Muscle layer of duodenum (tissue), 2 donors: ENCODE measurements around the gene EGLN2.

Experiments used
- H3K27ac ChIP-seq: one replicate; pipeline ENCODE4 v1.7.0; 2013; ENCODE audit warnings: mild to moderate bottlenecking, low read length
- H3K27me3 ChIP-seq: one replicate; pipeline ENCODE4 v1.7.0; 2013; ENCODE audit warnings: low read depth, mild to moderate bottlenecking, control low read depth, low read length
- H3K36me3 ChIP-seq, 2 donors: one replicate each; pipeline ENCODE4 v1.7.0; 2013; ENCODE audit warnings: low read length in 2 of 2, control low read depth in 1 of 2, mild to moderate bottlenecking in 1 of 2; ENCODE audit not compliant: insufficient read depth in 2 of 2, control insufficient read depth in 1 of 2
- H3K4me1 ChIP-seq, 2 donors: one replicate each; pipeline ENCODE4 v1.7.0; 2013; ENCODE audit warnings: low read length in 2 of 2, mild to moderate bottlenecking in 2 of 2, control low read depth in 1 of 2, moderate library complexity in 1 of 2; ENCODE audit not compliant: insufficient read depth in 2 of 2, control insufficient read depth in 1 of 2
- H3K4me3 ChIP-seq, 2 donors: one replicate each; pipeline ENCODE4 v1.7.0; 2013; ENCODE audit warnings: low read length in 2 of 2, low read depth in 1 of 2, mild to moderate bottlenecking in 1 of 2
- H3K9me3 ChIP-seq, 2 donors: one replicate each; pipeline ENCODE4 v1.7.0; 2013; ENCODE audit warnings: low read length in 2 of 2, control low read depth in 1 of 2, mild to moderate bottlenecking in 1 of 2; ENCODE audit not compliant: control insufficient read depth in 1 of 2
- donor health status: healthy.

The EGLN2 gene

DNA sequence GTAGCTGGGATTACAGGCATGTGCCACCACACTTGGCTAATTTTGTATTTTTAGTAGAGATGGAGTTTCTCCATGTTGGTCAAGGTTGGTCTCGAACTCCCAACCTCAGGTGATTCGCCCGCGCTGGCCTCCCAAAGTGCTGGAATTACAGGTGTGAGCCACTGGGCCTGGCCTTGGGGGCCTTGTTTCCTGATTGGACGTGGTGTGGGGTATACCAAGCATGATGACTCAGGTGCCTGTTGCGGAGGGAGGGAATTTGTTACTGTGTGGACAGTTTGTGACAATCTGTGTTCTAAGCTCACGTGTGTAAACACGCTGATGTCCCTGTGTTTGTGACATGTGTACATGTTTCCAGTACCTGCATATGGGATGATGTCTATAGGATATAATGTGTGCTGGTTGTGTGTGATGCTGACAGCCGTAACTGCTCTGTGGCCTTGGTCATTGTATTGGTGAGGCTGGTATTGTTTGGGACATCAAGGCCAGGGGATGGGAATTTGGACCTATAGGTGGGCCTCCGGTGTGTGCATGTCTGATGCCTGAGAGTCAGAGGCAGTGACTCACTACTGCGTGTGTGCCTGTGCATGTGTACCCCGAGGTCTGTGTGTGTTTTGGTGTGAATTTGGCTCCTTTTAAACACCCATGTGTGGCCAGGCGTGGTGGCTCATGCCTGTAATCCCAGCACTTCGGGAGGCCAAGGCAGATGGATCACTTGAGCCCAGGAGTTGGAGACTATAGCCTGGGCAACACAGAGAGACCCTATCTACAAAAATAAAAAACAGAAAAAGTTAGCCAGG, 1.6 kb upstream of the EGLN2 start:
- H3K4me3 ChIP-seq: peak overlapping the region in 1 of 2 donors; percentile 63
- H3K4me1 ChIP-seq: peaks cover 6 to 34% of the 10 kb centered on the region in 2 donors
- peaks cover 0 to 9% of the 10 kb centered on the region in 2 donors for H3K36me3 ChIP-seq
- H3K27me3 ChIP-seq: no peaks in the 10 kb centered on the region
- no peak overlapping the region for H3K27ac ChIP-seq
- no peaks in the 10 kb centered on the region for H3K9me3 ChIP-seq

DNA sequence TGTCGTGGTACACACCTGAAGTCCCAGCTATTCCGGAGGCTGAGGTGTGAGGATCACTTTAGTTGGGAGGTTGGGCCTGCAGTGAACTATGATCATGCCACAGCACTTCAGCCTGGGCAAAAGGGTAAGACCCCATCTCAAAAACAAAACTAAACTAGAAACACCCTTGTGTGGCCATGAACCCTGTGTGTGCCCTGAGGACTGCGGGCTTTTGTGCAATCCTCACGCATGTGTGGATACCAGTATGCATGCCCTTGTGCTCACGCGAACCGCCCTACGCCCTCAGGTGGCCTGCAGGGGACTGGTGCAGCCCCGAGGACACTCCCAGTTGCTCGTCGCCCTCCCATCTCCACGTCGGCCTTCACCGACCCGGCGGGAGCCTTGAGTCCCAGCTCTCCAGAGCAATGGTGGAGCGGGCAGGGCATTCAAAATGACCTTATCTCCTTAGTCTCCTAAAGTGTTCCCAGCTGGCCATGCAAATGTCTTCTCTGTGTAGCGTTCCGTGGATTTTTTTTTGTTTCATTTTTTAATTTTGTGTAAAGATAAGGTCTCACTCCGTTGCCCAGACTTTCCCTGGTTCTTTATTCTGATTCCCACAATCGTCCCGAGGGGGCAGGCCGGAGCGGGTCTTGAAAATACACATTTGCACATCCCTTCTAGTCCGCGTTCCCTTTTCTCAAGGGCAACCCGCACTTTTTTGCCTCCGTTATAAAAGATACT, 868 bp upstream of the EGLN2 start:
- Histone ChIP-seq H3K27ac (peak overlapping the region; percentile 91), H3K36me3 (peaks cover 0 to 8% of the 10 kb centered on the region in 2 donors), H3K27me3 (no peaks in the 10 kb centered on the region), H3K4me1 (peaks cover 13 to 41% of the 10 kb centered on the region in 2 donors), H3K9me3 (no peaks in the 10 kb centered on the region), H3K4me3 (peak overlapping the region; percentile 63 to 72)

DNA sequence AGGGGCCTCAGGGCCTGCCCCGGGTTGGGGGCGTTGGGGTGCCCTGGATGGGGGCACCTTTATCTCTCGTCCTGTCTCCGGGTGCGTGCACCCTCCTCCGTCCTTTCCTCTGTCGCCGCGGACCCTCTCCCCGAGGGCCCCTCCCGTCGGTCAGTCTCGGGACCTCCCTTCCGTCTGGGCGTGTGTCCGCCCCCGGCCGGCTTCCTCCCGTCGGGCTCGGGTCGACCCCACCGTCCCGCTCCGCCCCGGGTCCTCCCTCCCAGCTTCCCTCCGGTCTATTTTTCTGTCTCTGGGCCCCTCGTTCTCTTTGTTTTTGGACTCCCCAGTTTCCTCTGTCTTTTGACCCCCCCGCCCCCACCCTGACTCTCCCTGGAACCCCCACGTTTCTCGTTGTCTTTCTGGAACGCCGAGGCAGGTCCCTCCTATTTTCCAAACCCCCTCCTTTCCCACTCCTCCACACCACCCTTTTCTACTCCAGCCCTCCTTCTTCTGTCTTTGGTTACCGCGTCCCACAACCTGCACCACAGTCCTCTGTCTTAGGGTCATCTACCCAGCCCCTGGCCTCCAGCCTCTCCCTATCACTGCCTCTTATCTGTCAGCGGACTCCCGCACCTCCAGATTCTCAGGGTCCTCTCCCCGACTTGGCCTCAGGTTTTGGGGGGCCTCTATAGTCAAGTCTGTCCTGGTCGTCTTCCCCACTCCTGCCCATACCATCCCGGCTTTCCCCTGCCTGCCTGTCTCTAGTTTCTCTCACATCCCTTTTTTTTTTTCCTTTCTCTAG, 757 bp downstream of the EGLN2 start:
- Histone ChIP-seq H3K4me3 (peak overlapping the region; percentile 76), H3K27me3 (no peaks in the 10 kb centered on the region), H3K36me3 (peaks cover 0 to 8% of the 10 kb centered on the region in 2 donors), H3K4me1 (peaks cover 29 to 57% of the 10 kb centered on the region in 2 donors), H3K27ac (peak overlapping the region; percentile 45), H3K9me3 (no peaks in the 10 kb centered on the region)

DNA sequence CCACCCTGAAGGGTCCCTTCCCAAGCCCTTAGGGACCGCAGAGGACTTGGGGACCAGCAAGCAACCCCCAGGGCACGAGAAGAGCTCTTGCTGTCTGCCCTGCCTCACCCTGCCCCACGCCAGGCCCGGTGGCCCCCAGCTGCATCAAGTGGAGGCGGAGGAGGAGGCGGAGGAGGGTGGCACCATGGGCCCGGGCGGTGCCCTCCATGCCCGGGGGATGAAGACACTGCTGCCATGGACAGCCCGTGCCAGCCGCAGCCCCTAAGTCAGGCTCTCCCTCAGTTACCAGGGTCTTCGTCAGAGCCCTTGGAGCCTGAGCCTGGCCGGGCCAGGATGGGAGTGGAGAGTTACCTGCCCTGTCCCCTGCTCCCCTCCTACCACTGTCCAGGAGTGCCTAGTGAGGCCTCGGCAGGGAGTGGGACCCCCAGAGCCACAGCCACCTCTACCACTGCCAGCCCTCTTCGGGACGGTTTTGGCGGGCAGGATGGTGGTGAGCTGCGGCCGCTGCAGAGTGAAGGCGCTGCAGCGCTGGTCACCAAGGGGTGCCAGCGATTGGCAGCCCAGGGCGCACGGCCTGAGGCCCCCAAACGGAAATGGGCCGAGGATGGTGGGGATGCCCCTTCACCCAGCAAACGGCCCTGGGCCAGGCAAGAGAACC, 1.5 kb downstream of the EGLN2 start:
- Histone ChIP-seq H3K27me3 (no peaks in the 10 kb centered on the region), H3K36me3 (peaks cover 0 to 8% of the 10 kb centered on the region in 2 donors), H3K27ac (peak overlapping the region; percentile 45), H3K4me1 (peaks cover 31 to 65% of the 10 kb centered on the region in 2 donors), H3K9me3 (no peaks in the 10 kb centered on the region), H3K4me3 (peak overlapping the region; percentile 76)

DNA sequence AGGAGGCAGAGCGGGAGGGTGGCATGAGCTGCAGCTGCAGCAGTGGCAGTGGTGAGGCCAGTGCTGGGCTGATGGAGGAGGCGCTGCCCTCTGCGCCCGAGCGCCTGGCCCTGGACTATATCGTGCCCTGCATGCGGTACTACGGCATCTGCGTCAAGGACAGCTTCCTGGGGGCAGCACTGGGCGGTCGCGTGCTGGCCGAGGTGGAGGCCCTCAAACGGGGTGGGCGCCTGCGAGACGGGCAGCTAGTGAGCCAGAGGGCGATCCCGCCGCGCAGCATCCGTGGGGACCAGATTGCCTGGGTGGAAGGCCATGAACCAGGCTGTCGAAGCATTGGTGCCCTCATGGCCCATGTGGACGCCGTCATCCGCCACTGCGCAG, 2.0 kb downstream of the EGLN2 start:
- Histone ChIP-seq H3K36me3 (peaks cover 0 to 8% of the 10 kb centered on the region in 2 donors), H3K9me3 (no peaks in the 10 kb centered on the region), H3K27me3 (no peaks in the 10 kb centered on the region), H3K27ac (peak overlapping the region; percentile 39), H3K4me1 (peaks cover 32 to 70% of the 10 kb centered on the region in 2 donors), H3K4me3 (peak overlapping the region; percentile 76)

DNA sequence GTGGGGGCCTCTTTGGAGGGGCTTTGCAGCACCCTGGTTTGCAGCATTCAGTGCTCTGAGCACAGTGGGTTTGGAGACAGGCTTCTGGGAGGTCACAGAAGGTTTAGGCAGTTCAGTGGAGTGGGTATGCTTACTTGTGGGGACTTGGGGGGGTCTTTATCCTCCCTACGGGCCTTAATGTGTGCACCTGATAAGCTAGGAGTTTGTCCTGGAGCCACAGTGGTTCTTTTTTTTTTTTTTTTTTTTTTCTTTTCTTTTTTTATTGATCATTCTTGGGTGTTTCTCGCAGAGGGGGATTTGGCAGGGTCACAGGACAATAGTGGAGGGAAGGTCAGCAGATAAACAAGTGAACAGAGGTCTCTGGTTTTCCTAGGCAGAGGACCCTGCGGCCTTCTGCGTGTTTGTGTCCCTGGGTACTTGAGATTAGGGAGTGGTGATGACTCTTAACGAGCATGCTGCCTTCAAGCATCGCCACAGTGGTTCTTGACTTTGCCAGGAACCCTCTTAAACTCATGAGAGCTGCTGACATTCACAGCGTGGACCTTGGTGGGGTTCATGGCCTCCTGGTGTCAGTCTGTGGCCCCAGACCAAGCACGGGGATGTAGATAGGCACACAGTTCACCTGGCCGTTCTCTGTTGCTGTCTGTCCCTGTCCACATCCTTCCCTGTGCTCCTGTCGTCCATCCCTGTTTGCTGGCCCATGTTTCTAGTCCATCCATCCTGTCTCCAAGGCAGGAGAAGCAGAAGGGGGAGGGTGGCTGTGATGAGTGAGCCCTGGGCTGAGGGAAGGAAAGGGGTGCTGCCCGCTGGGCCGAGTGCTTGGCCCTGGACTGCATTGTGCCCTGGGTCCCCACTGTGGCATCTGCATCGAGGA, 2.7 kb downstream of the EGLN2 start:
- Histone ChIP-seq H3K27ac (peak overlapping the region; percentile 67), H3K27me3 (no peaks in the 10 kb centered on the region), H3K4me1 (peaks cover 38 to 77% of the 10 kb centered on the region in 2 donors), H3K36me3 (peaks cover 0 to 8% of the 10 kb centered on the region in 2 donors), H3K9me3 (no peaks in the 10 kb centered on the region), H3K4me3 (peak overlapping the region; percentile 35 to 76)

DNA sequence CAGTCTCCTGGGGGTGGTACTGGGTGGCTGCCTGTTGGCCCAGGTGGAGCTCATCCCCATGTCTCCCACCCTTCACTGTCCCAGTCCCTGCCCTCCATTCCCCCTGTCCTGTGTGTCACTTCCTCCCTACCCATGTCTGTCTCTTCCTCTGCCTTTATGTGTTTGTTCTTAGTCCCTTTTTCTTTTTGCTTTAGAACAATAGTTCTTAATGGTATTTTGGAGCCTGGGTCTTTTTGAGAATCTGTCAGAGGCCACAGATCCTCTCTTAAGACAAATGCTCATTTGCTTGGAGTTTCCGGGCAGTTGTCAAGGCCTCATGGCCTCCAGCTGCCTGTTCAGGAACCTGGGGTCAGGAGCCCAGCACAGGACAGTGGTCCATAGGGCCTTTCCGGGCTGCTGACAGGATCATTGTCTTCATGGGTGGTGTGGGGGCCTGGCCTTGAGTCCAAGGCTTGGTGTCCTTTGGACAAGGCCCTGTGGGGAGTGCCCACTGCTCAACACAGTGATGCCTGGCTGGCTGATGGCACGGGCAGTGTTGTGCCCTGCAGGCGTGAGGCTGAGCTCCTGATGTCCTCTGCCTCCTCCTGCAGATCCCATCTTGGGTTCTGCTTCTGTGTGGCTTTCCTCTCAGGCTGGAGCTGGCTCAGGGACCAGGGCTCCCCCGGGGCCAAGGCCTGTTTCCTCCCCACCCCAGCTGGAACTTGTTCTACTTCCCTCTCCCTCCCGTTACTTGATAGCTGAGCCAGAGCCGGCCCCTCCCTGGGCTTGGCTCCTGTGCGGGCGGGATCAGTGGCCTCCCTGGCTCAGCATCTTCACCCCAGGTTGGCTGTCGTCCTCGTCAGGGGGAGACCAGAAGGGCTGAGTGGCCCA, 3.5 kb downstream of the EGLN2 start:
- Histone ChIP-seq H3K4me3 (peak overlapping the region; percentile 35 to 49), H3K9me3 (no peaks in the 10 kb centered on the region), H3K27me3 (no peaks in the 10 kb centered on the region), H3K4me1 (peaks cover 38 to 80% of the 10 kb centered on the region in 2 donors), H3K36me3 (peaks cover 5 to 8% of the 10 kb centered on the region in 2 donors), H3K27ac (peak overlapping the region; percentile 67)

DNA sequence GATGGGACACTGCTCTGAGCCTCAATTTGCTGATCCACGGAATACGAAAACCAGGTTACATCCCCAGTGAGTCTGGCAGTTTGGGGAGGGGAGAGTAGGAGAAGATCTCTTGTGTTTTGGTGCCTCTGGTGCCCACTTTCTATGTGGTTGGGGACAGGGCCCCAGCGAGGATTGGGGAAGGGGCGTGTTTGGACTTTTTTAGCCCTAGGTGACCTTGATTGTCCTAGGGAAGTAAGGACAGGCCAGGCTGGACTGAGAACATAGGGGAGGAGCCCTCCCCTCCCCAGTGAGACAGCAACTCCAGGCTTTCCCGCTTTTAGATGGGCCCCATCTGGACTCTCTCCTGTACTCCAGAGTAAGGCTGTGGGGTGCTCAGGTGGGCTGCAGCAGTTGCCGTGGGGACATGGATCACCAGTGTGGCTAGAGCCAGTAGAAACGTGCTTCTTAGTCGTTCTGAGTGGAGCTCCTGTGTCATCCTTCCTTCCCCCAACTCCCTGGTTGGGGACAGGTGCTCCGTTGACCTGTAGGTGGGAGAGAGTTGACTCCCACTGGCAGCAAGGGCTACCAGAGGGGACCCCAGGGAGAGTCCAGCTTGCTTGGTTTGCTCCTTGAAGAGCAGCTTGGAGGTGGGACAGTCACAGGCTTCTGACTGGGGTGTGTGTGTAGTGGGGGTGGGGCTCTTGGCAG, 4.3 kb downstream of the EGLN2 start:
- peaks cover 38 to 80% of the 10 kb centered on the region in 2 donors for H3K4me1 ChIP-seq
- peaks cover 13 to 14% of the 10 kb centered on the region in 2 donors for H3K36me3 ChIP-seq
- H3K27ac ChIP-seq: peak overlapping the region; percentile 67
- H3K4me3 ChIP-seq: peak overlapping the region; percentile 35 to 49
- H3K27me3 ChIP-seq: no peaks in the 10 kb centered on the region
- H3K9me3 ChIP-seq: no peaks in the 10 kb centered on the region
